SK-N-SH treated with all-trans-retinoic acid at 6 μM for 48 hours (cell line): ENCODE measurements around the gene RALA.

Experiments used
- ATAC-seq: fragments of 200-7000 bp; cut with Tn5 transposase; 3 replicates; pipeline ENCODE4 v1.9.1; 2020; ENCODE audit warnings: mild to moderate bottlenecking, moderate library complexity
- ARNTL ChIP-seq: fragments of 450-650 bp; formaldehyde crosslinking; IDR thresholded peaks from 2 replicates; pipeline ENCODE4 v1.5.0; 2020; ENCODE audit warnings: low read depth, mild to moderate bottlenecking, moderate library complexity, borderline replicate concordance
- BACH2 ChIP-seq: fragments of 250-450 bp; sonication (Bioruptor Pico); IDR thresholded peaks from 2 replicates; pipeline ENCODE4 v1.9.0; 2021; ENCODE audit warnings: mild to moderate bottlenecking, borderline replicate concordance
- CREB5 ChIP-seq: fragments of 250-450 bp; sonication (Bioruptor Pico); IDR thresholded peaks from 2 replicates; pipeline ENCODE4 v1.5.1; 2020; ENCODE audit warnings: low read depth, mild to moderate bottlenecking, moderate library complexity
- CSDC2 ChIP-seq: fragments of 250-450 bp; sonication (Bioruptor Pico); IDR thresholded peaks from 2 replicates; pipeline ENCODE4 v1.5.0; 2020; ENCODE audit warnings: mild to moderate bottlenecking, moderate library complexity
- CSRNP3 ChIP-seq: fragments of 250-450 bp; sonication (Bioruptor Pico); IDR thresholded peaks from 2 replicates; pipeline ENCODE4 v1.5.1; 2021; ENCODE audit warnings: mild to moderate bottlenecking, moderate library complexity
- ESRRG ChIP-seq: fragments of 250-450 bp; sonication (Bioruptor Pico); IDR thresholded peaks from 2 replicates; pipeline ENCODE4 v1.6.1; 2021; ENCODE audit warnings: mild to moderate bottlenecking
- GLIS3 ChIP-seq: fragments of 250-450 bp; sonication (Bioruptor Pico); IDR thresholded peaks from 2 replicates; pipeline ENCODE4 v1.5.0; 2020; ENCODE audit warnings: mild to moderate bottlenecking, moderate library complexity
- ISL1 ChIP-seq: fragments of 250-450 bp; sonication (Bioruptor Pico); IDR thresholded peaks from 2 replicates; pipeline ENCODE4 v2.1.2; 2022; ENCODE audit warnings: mild to moderate bottlenecking, moderate library complexity
- OSR1 ChIP-seq: fragments of 250-450 bp; sonication (Bioruptor Pico); IDR thresholded peaks from 2 replicates; pipeline ENCODE4 v1.8.0; 2022; ENCODE audit warnings: moderate library complexity, mild to moderate bottlenecking, inconsistent platforms
- PATZ1 ChIP-seq: fragments of 250-450 bp; sonication (Bioruptor Pico); IDR thresholded peaks from 2 replicates; pipeline ENCODE4 v1.8.0; 2020; ENCODE audit warnings: mild to moderate bottlenecking, moderate library complexity, borderline replicate concordance
- POU6F1 ChIP-seq: fragments of 250-450 bp; sonication (Bioruptor Pico); IDR thresholded peaks from 2 replicates; pipeline ENCODE4 v1.8.0; 2021; ENCODE audit warnings: low read depth, mild to moderate bottlenecking, moderate library complexity, borderline replicate concordance
- PPARA ChIP-seq: fragments of 250-450 bp; sonication (Bioruptor Pico); IDR thresholded peaks from 2 replicates; pipeline ENCODE4 v1.5.0; 2020; ENCODE audit warnings: mild to moderate bottlenecking, borderline replicate concordance
- RARB ChIP-seq: fragments of 250-450 bp; sonication (Bioruptor Pico); IDR thresholded peaks from 2 replicates; pipeline ENCODE4 v1.8.0; 2021; ENCODE audit warnings: mild to moderate bottlenecking, moderate library complexity
- SNAI2 ChIP-seq: fragments of 250-450 bp; sonication (Bioruptor Pico); IDR thresholded peaks from 2 replicates; pipeline ENCODE4 v1.5.0; 2020; ENCODE audit warnings: mild to moderate bottlenecking, moderate library complexity
- TCF4 ChIP-seq: fragments of 250-450 bp; sonication (Bioruptor Pico); IDR thresholded peaks from 2 replicates; pipeline ENCODE4 v1.8.0; 2021; ENCODE audit warnings: mild to moderate bottlenecking, moderate library complexity, borderline replicate concordance
- TOX ChIP-seq: fragments of 250-450 bp; sonication (Bioruptor Pico); IDR thresholded peaks from 2 replicates; pipeline ENCODE4 v1.8.0; 2021; ENCODE audit warnings: mild to moderate bottlenecking, moderate library complexity, borderline replicate concordance
- ZC3H10 ChIP-seq: fragments of 250-450 bp; sonication (Bioruptor Pico); IDR thresholded peaks from 2 replicates; pipeline ENCODE4 v1.5.1; 2021; ENCODE audit warnings: mild to moderate bottlenecking, moderate library complexity
- ZFP3 ChIP-seq: fragments of 250-450 bp; sonication (Bioruptor Pico); IDR thresholded peaks from 2 replicates; pipeline ENCODE4 v1.5.0; 2020; ENCODE audit warnings: mild to moderate bottlenecking, moderate library complexity
- ZFP30 ChIP-seq: fragments of 450-650 bp; formaldehyde crosslinking; IDR thresholded peaks from 2 replicates; pipeline ENCODE4 v1.5.0; 2022; ENCODE audit warnings: mild to moderate bottlenecking, moderate library complexity
- ZNF565 ChIP-seq: fragments of 450-650 bp; formaldehyde crosslinking; conservative IDR thresholded peaks from 2 replicates; pipeline ENCODE4 v1.5.0; 2020; ENCODE audit warnings: low read depth, mild to moderate bottlenecking, moderate library complexity
- ZNF70 ChIP-seq: fragments of 450-650 bp; formaldehyde crosslinking; IDR thresholded peaks from 2 replicates; pipeline ENCODE4 v1.5.0; 2020; ENCODE audit warnings: mild to moderate bottlenecking, moderate library complexity
- ZNF8 ChIP-seq: fragments of 450-650 bp; formaldehyde crosslinking; IDR thresholded peaks from 2 replicates; pipeline ENCODE4 v1.5.0; 2020; ENCODE audit warnings: mild to moderate bottlenecking, moderate library complexity

Gene RALA

GRCh38 chr7:39577229-39577874 is 46.0 kb upstream of the RALA start:
- no peak for ATAC-seq
- no peak for TF ChIP-seq PATZ1
- no peak for TF ChIP-seq TCF4 (CRISPR knock-in tag)
- TF ChIP-seq ARNTL: no peak
- TF ChIP-seq POU6F1 (CRISPR knock-in tag): no peak
- TF ChIP-seq CSDC2: no peak
- no peak for TF ChIP-seq RARB (CRISPR knock-in tag)
- TF ChIP-seq ISL1: no peak
- no peak for TF ChIP-seq BACH2 (CRISPR knock-in tag)
- TF ChIP-seq CSRNP3: no peak
- TF ChIP-seq CREB5 (CRISPR knock-in tag): no peak
- no peak for TF ChIP-seq ZFP3 (CRISPR knock-in tag)
- TF ChIP-seq ZC3H10: no peak
- no peak for TF ChIP-seq ZFP30 (CRISPR knock-in tag)
- TF ChIP-seq SNAI2 (CRISPR knock-in tag): no peak
- no peak for TF ChIP-seq TOX (CRISPR knock-in tag)
- TF ChIP-seq ESRRG: no peak
- TF ChIP-seq ZNF565 (CRISPR knock-in tag): no peak

GRCh38 chr7:39580149-39580874 is 43.1 kb upstream of the RALA start:
- TF ChIP-seq ZNF70 (CRISPR knock-in tag) (peak; percentile 82; the same call in 1 of the 2 replicates), ESRRG (no peak)
- peak; percentile 99 for ATAC-seq

- no peak for TF ChIP-seq GLIS3
- TF ChIP-seq ZNF565 (CRISPR knock-in tag): no peak
- no peak for TF ChIP-seq ZNF8 (CRISPR knock-in tag)
- TF ChIP-seq RARB (CRISPR knock-in tag): no peak
- TF ChIP-seq ZC3H10: no peak
- TF ChIP-seq BACH2 (CRISPR knock-in tag): no peak
- no peak for TF ChIP-seq PPARA (CRISPR knock-in tag)
- TF ChIP-seq ISL1: no peak
- TF ChIP-seq ZNF70 (CRISPR knock-in tag): no peak
- TF ChIP-seq TCF4 (CRISPR knock-in tag): no peak
- no peak for TF ChIP-seq ESRRG
Observed at GRCh38 chr7:39582536-39582935, 40.8 kb upstream of the RALA start.

GRCh38 chr7:39583539-39583938 is 39.8 kb upstream of the RALA start:
- no peak for ATAC-seq
- TF ChIP-seq ZNF70 (CRISPR knock-in tag): no peak
- TF ChIP-seq PATZ1: no peak
- TF ChIP-seq CSDC2: no peak
- no peak for TF ChIP-seq CREB5 (CRISPR knock-in tag)
- TF ChIP-seq OSR1 (CRISPR knock-in tag): no peak
- no peak for TF ChIP-seq TCF4 (CRISPR knock-in tag)
- TF ChIP-seq TOX (CRISPR knock-in tag): no peak
- TF ChIP-seq SNAI2 (CRISPR knock-in tag): no peak
- no peak for TF ChIP-seq ZNF565 (CRISPR knock-in tag)
- TF ChIP-seq ZC3H10: no peak
- no peak for TF ChIP-seq ZFP30 (CRISPR knock-in tag)
- TF ChIP-seq ISL1: no peak
- TF ChIP-seq POU6F1 (CRISPR knock-in tag): no peak

More at GRCh38 chr7:39582536-39582935, 40.8 kb upstream of the RALA start:
- no peak for ATAC-seq
